HL-60/S4 (cell line): ENCODE results near the gene RNF31.
"Not testable (repeated sequence)": the region's sequence is repeated elsewhere in the genome, so short reads cannot be mapped to it uniquely, and the experiment has no call there.

Source experiments
- in situ Hi-C: fragments of 300-500 bp; cut with MboI; formaldehyde crosslinking; loops from 2 replicates; pipeline ENCODE4 v1.14.3; 2022; ENCODE audit warnings: low sequenced_read_pairs

Gene RNF31

GRCh38 chr14:24197056-24197450 is 49.8 kb downstream of the RNF31 start:
- in situ Hi-C loops, result no loop called here

GRCh38 chr14:24198814-24199524 is 51.7 kb downstream of the RNF31 start:
- in situ Hi-C loops, result no loop called here

GRCh38 chr14:24202538-24202937 is 55.2 kb downstream of the RNF31 start:
- in situ Hi-C loops, result not testable (repeated sequence)

GRCh38 chr14:24203249-24203886 is 56.1 kb downstream of the RNF31 start:
- in situ Hi-C loops, result not testable (repeated sequence)

- in situ Hi-C loops, result no loop called here
These were observed 57.2 kb downstream of the RNF31 start for GRCh38 chr14:24204163-24205146.

GRCh38 chr14:24206260-24207103 is 59.2 kb downstream of the RNF31 start:
- in situ Hi-C loops, result no loop called here

- in situ Hi-C loops, result no loop called here
These were observed 59.8 kb downstream of the RNF31 start for GRCh38 chr14:24207104-24207551.

GRCh38 chr14:24207625-24208024 is 60.3 kb downstream of the RNF31 start:
- in situ Hi-C loops, result no loop called here
